GM12875 (cell line): ENCODE results near the gene TNIP3.

Experiments
- H3K4me3 ChIP-seq: one replicate; pipeline ENCODE4 v1.5.1; 2011; ENCODE audit warnings: low read depth, low read length, control low read depth
- CTCF ChIP-seq: IDR thresholded peaks from 2 replicates; pipeline ENCODE4 v1.5.1; 2011; ENCODE audit warnings: low read depth, mild to moderate bottlenecking, control low read depth, inconsistent platforms, low read length, moderate library complexity, borderline replicate concordance; ENCODE audit not compliant: insufficient read depth

Gene TNIP3

GRCh38 chr4:121122661-121123060 is 41.5 kb downstream of the TNIP3 start:
- no peak overlapping the region for H3K4me3 ChIP-seq
- TF ChIP-seq CTCF, result no peak

- no peak overlapping the region for H3K4me3 ChIP-seq
- TF ChIP-seq CTCF, result no peak
Measured at GRCh38 chr4:121119715-121120114, 44.4 kb downstream of the TNIP3 start.

GRCh38 chr4:121118344-121118743 is 45.8 kb downstream of the TNIP3 start:
- TF ChIP-seq CTCF, result no peak
- H3K4me3 ChIP-seq, result no peak overlapping the region

GRCh38 chr4:121114756-121115155 is 49.4 kb downstream of the TNIP3 start:
- H3K4me3 ChIP-seq, result no peak overlapping the region
- TF ChIP-seq CTCF, result no peak

- H3K4me3 ChIP-seq, result no peak overlapping the region
- TF ChIP-seq CTCF, result 0 out of 2 replicates have a peak, but pooled peaks have one; percentile 3
Measured at GRCh38 chr4:121112530-121112929, 51.6 kb downstream of the TNIP3 start.

- TF ChIP-seq CTCF, result no peak
- H3K4me3 ChIP-seq, result no peak overlapping the region
Measured at GRCh38 chr4:121108557-121108956, 55.6 kb downstream of the TNIP3 start.

GRCh38 chr4:121107507-121107906 is 56.6 kb downstream of the TNIP3 start:
- no peak overlapping the region for H3K4me3 ChIP-seq
- TF ChIP-seq CTCF, result no peak
